Mesendoderm (in vitro differentiated cells): ENCODE results near the gene RASD2.
A peak's percentile ranks its signal among the peaks of the same experiment; 100 is the strongest.
"Not testable (repeated sequence)": the region's sequence is repeated elsewhere in the genome, so short reads cannot be mapped to it uniquely, and the experiment has no call there.

Source experiments
- DNase-seq: peaks from one replicate; pipeline ENCODE4 v3.0.0; 2013
- H2AK5ac ChIP-seq: 2 replicates; pipeline ENCODE4 v1.6.1; 2013; ENCODE audit warnings: low read length, inconsistent platforms
- H2BK120ac ChIP-seq: 2 replicates; pipeline ENCODE4 v1.6.1; 2013; ENCODE audit warnings: low read depth, mild to moderate bottlenecking, low read length, moderate library complexity, mixed read lengths
- H2BK15ac ChIP-seq: replicated peaks from 2 replicates; pipeline ENCODE4 v1.6.1; 2013; ENCODE audit warnings: low read depth, mild to moderate bottlenecking, moderate library complexity
- H2BK5ac ChIP-seq: 2 replicates; pipeline ENCODE4 v1.6.1; 2013; ENCODE audit warnings: low read length, inconsistent platforms
- H3K18ac ChIP-seq: 2 replicates; pipeline ENCODE4 v1.6.1; 2013; ENCODE audit warnings: mild to moderate bottlenecking, low read length, mixed read lengths
- H3K23ac ChIP-seq: one replicate; pipeline ENCODE4 v1.6.1; 2013; ENCODE audit warnings: low read length
- H3K27ac ChIP-seq: 2 replicates; pipeline ENCODE4 v1.5.1; 2013; ENCODE audit warnings: low read depth, mild to moderate bottlenecking, inconsistent platforms, low read length, moderate library complexity
- H3K27me3 ChIP-seq: 2 replicates; pipeline ENCODE4 v1.6.1; 2013; ENCODE audit warnings: low read length, control low read depth, mild to moderate bottlenecking, inconsistent platforms; ENCODE audit not compliant: insufficient read depth, poor library complexity
- H3K36me3 ChIP-seq: 2 replicates; pipeline ENCODE4 v1.6.1; 2013; ENCODE audit warnings: low read length, inconsistent platforms; ENCODE audit not compliant: control insufficient read depth, insufficient read depth
- H3K4ac ChIP-seq: one replicate; pipeline ENCODE4 v1.6.1; 2013; ENCODE audit warnings: low read depth, mild to moderate bottlenecking, low read length, moderate library complexity
- H3K4me1 ChIP-seq: 2 replicates; pipeline ENCODE4 v1.6.1; 2013; ENCODE audit warnings: low read depth, low read length, inconsistent platforms; ENCODE audit not compliant: control insufficient read depth
- H3K4me2 ChIP-seq: 2 replicates; pipeline ENCODE4 v1.6.1; 2013; ENCODE audit warnings: low read length
- H3K4me3 ChIP-seq: 2 replicates; pipeline ENCODE4 v1.5.1; 2013; ENCODE audit warnings: mild to moderate bottlenecking, low read length
- H3K56ac ChIP-seq: one replicate; pipeline ENCODE4 v1.6.1; 2013; ENCODE audit warnings: low read length
- H3K79me1 ChIP-seq: 2 replicates; pipeline ENCODE4 v1.6.1; 2013; ENCODE audit warnings: low read length, inconsistent platforms
- H3K79me2 ChIP-seq: 2 replicates; pipeline ENCODE4 v1.6.1; 2013; ENCODE audit warnings: mild to moderate bottlenecking, low read length; ENCODE audit not compliant: control insufficient read depth, insufficient read depth
- H3K9ac ChIP-seq: 2 replicates; pipeline ENCODE4 v1.6.1; 2013; ENCODE audit warnings: low read length, inconsistent platforms
- H4K5ac ChIP-seq: one replicate; pipeline ENCODE4 v1.6.1; 2013; ENCODE audit warnings: low read length
- H4K8ac ChIP-seq: one replicate; pipeline ENCODE4 v1.6.1; 2013; ENCODE audit warnings: low read depth, mild to moderate bottlenecking, control low read depth, low read length, moderate library complexity
- WGBS: extraction: QIAGEN DNeasy Blood & Tissue Kit; methylation state at CpG from one replicate; pipeline ENCODE4 v1.1.7; 2013; ENCODE audit warnings: low lambda C conversion rate, missing lambda C conversion rate; ENCODE audit not compliant: insufficient coverage; ENCODE audit errors: extremely low coverage; 5-methylcytosine and 5-hydroxymethylcytosine counted together

RASD2 gene

GRCh38 chr22:35515952-35516351, 24.7 kb upstream of the RASD2 start:
- H3K23ac ChIP-seq, DNase-seq: not testable (repeated sequence)
- whole genome bisulfite sequencing, result no CpG with 5 or more reads among the region's 4 CpGs

DNA sequence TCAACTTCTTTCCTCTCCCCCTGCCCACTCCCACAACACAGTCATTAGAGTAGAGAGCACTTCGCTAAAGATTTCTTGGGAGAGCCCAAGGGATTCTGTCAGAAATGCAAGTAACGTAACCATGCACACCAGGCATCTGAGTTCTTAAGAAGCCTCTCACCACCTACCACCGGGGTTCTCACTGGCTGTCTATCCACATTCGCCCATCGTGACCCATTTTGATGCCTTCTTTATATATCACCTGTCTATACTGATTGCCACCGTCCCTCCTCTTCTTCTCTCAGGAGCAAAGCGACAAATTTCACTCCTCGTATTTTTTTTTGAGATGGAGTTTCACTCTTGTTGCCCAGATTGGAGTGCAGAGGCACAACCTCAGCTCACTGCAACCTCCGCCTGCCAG, 23.9 kb upstream of the RASD2 start:
- H3K27ac ChIP-seq, result no peak overlapping the region
- no CpG with 5 or more reads among the region's 9 CpGs for WGBS
- H3K23ac ChIP-seq, result no peak overlapping the region
- peaks cover 2% of the 10 kb centered on the region for H3K4me1 ChIP-seq
- no peak overlapping the region for H2AK5ac ChIP-seq
- H3K4me2 ChIP-seq, result no peak overlapping the region
- no peak for DNase-seq
- H3K4ac ChIP-seq, result no peak overlapping the region
- H4K8ac ChIP-seq, result no peak overlapping the region
- H2BK120ac ChIP-seq, result no peak overlapping the region
- H3K79me2 ChIP-seq, result no peaks in the 10 kb centered on the region
- H3K27me3 ChIP-seq, result no peaks in the 10 kb centered on the region
- no peak overlapping the region for H3K18ac ChIP-seq
- no peak overlapping the region for H3K4me3 ChIP-seq
- no peak overlapping the region for H3K56ac ChIP-seq
- no peak overlapping the region for H2BK5ac ChIP-seq
- no peak overlapping the region for H4K5ac ChIP-seq
- H2BK15ac ChIP-seq, result no peak overlapping the region
- H3K79me1 ChIP-seq, result no peaks in the 10 kb centered on the region
- H3K9ac ChIP-seq, result no peak overlapping the region
- H3K36me3 ChIP-seq, result no peaks in the 10 kb centered on the region

More at GRCh38 chr22:35515952-35516351, 24.7 kb upstream of the RASD2 start:
- not testable (repeated sequence) for H3K4me2 ChIP-seq, H3K9ac ChIP-seq, H3K79me2 ChIP-seq, H2BK120ac ChIP-seq, H4K8ac ChIP-seq, H3K56ac ChIP-seq, H3K4ac ChIP-seq, H3K79me1 ChIP-seq, H3K27ac ChIP-seq, H3K18ac ChIP-seq, H3K36me3 ChIP-seq, H2BK15ac ChIP-seq, H2BK5ac ChIP-seq, H3K4me3 ChIP-seq, H3K4me1 ChIP-seq, H4K5ac ChIP-seq, H3K27me3 ChIP-seq, H2AK5ac ChIP-seq

DNA sequence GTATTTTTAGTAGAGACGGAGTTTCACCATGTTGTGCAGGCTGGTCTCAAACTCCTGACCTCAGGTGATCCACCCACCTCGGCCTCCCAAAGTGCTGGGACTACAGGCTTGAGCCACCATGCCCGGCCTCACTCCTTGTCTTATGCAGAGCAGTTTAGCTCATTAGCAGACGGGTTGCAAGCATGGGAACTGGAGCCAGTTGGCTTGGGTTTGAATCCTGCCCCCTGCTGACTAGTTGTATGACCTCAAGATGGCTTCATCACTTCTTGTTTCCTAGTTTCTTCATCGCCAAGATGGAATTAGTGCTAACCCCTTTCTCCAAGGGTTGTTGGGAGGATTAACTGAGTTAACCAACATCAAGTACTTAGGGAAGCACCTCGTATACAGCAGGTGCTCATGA, 23.4 kb upstream of the RASD2 start:
- H2BK15ac ChIP-seq, result no peak overlapping the region
- H4K5ac ChIP-seq, result no peak overlapping the region
- no peak overlapping the region for H2BK5ac ChIP-seq
- no peak overlapping the region for H2BK120ac ChIP-seq
- no peak overlapping the region for H3K23ac ChIP-seq
- H3K79me1 ChIP-seq, result no peaks in the 10 kb centered on the region
- H3K4ac ChIP-seq, result no peak overlapping the region
- H4K8ac ChIP-seq, result no peak overlapping the region
- H3K27me3 ChIP-seq, result no peaks in the 10 kb centered on the region
- peaks cover 2% of the 10 kb centered on the region for H3K4me1 ChIP-seq
- H3K18ac ChIP-seq, result no peak overlapping the region
- no peak overlapping the region for H2AK5ac ChIP-seq
- H3K27ac ChIP-seq, result no peak overlapping the region
- no peaks in the 10 kb centered on the region for H3K36me3 ChIP-seq
- H3K56ac ChIP-seq, result no peak overlapping the region
- DNase-seq, result peak; percentile 31
- no peak overlapping the region for H3K4me2 ChIP-seq
- no peaks in the 10 kb centered on the region for H3K79me2 ChIP-seq
- no peak overlapping the region for H3K9ac ChIP-seq
- no peak overlapping the region for H3K4me3 ChIP-seq
- no CpG with 5 or more reads among the region's 6 CpGs for WGBS

- Histone ChIP-seq H3K79me1 (no peaks in the 10 kb centered on the region), H3K27me3 (no peaks in the 10 kb centered on the region), H4K5ac (no peak overlapping the region), H3K56ac (peak overlapping the region; percentile 42), H3K4me2 (no peak overlapping the region), H2AK5ac (no peak overlapping the region), H3K18ac (no peak overlapping the region), H2BK5ac (no peak overlapping the region), H2BK120ac (no peak overlapping the region), H3K79me2 (no peaks in the 10 kb centered on the region), H3K4me3 (no peak overlapping the region), H3K23ac (no peak overlapping the region), H3K27ac (no peak overlapping the region), H3K9ac (no peak overlapping the region), H3K4ac (no peak overlapping the region), H4K8ac (no peak overlapping the region), H2BK15ac (no peak overlapping the region), H3K4me1 (peaks cover 2% of the 10 kb centered on the region), H3K36me3 (no peaks in the 10 kb centered on the region)
- no CpG with 5 or more reads among the region's 8 CpGs for WGBS
- DNase-seq, result peak; percentile 50
Observed at GRCh38 chr22:35517769-35518530, 22.7 kb upstream of the RASD2 start.

- H2BK120ac ChIP-seq, result no peak overlapping the region
- no peak overlapping the region for H3K4me2 ChIP-seq
- H2BK15ac ChIP-seq, result no peak overlapping the region
- H3K79me1 ChIP-seq, result no peaks in the 10 kb centered on the region
- no peak overlapping the region for H3K56ac ChIP-seq
- no peaks in the 10 kb centered on the region for H3K79me2 ChIP-seq
- peaks cover 2% of the 10 kb centered on the region for H3K4me1 ChIP-seq
- H3K4ac ChIP-seq, result no peak overlapping the region
- no peak overlapping the region for H4K8ac ChIP-seq
- H3K27ac ChIP-seq, result no peak overlapping the region
- H4K5ac ChIP-seq, result no peak overlapping the region
- H3K27me3 ChIP-seq, result no peaks in the 10 kb centered on the region
- H2BK5ac ChIP-seq, result no peak overlapping the region
- no peak overlapping the region for H2AK5ac ChIP-seq
- H3K9ac ChIP-seq, result no peak overlapping the region
- no peaks in the 10 kb centered on the region for H3K36me3 ChIP-seq
- no peak for DNase-seq
- no peak overlapping the region for H3K18ac ChIP-seq
- no peak overlapping the region for H3K4me3 ChIP-seq
- no peak overlapping the region for H3K23ac ChIP-seq
- no CpG with 5 or more reads among the region's 7 CpGs for WGBS
Observed at GRCh38 chr22:35518811-35519210, 21.8 kb upstream of the RASD2 start.
